Measurements from ENCODE around the gene MAST3.

- no peak for TF ChIP-seq ZXDB (tag by site-specific recombination; IDR thresholded peaks at IDR 0.05)
- no peak for TF ChIP-seq ZBTB8A (tag by site-specific recombination; IDR thresholded peaks at IDR 0.05)
- no peak for TF ChIP-seq CTCF (tag by site-specific recombination; IDR thresholded peaks at IDR 0.05)
- no peak for TF ChIP-seq ZNF133 (tag by site-specific recombination; IDR thresholded peaks at IDR 0.05)
- no peak for TF ChIP-seq MYNN (tag by site-specific recombination; IDR thresholded peaks at IDR 0.05; ENCODE audit: borderline replicate concordance)
- TF ChIP-seq ZFP3 (tag by site-specific recombination; IDR thresholded peaks at IDR 0.05; ENCODE audit: low read depth) = peak; percentile 97
- TF ChIP-seq ZNF571 (tag by site-specific recombination; IDR thresholded peaks at IDR 0.05) = no peak
These were observed 47.9 kb downstream of the MAST3 start for GRCh38 chr19:18145391-18145999.

All from HEK293 (cell line).